ENCODE data around the gene HSD17B14. TPM values are rescaled to one million over a fixed set of nuclear protein-coding genes. Genes with fewer than 3 reads are reported as not detected.

Gene HSD17B14
- total and polyA plus RNA-seq, 2 of the 13 experiments (the other 11 are each of a cell fraction or from before 2014, with no cell fraction given) = 0.58 to 1.2 TPM

DNA sequence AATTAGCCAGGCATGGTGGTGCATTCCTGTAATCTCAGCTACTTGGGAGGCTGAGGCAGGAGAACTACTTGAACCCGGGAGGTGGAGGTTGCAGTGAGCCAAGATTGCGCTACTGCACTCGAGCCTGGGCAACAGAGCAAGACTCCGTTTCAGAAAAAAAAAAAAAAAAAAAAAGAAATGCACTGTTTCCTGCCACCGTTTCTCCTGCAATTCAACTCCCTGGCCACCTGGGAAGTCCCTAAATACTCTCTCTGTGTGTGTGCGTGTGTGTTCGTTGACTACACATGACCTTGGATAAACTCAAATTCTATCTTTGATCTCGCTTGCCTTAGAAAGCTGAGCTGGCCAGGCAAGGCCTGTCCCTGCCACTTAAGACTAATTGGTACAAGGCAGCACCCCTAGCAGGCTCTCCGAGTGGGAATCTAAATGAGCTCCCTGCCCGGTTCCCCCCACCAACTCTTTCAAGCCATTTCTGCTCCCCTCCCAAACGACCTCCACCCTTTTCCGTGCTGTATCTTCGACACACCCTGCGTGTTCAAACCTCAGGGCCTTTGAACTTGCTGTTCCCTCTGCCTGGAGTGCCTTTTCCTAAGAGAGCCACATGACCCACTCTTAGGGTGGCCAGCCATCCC, 20.3 kb downstream of the HSD17B14 start:
- BruUV-seq (replicated peaks) = no TSS peak
- peak; percentile 69 for ATAC-seq
- Histone ChIP-seq H2AFZ (ENCODE audit: low read length) (no peak overlapping the region), H3K27me3 (ENCODE audit: control insufficient read depth in 1 of 2, insufficient read depth in 2 of 2, low read length in 2 of 2) (no peaks in the 10 kb centered on the region), H4K20me1 (ENCODE audit: insufficient read depth, low read length) (peaks cover 3% of the 10 kb centered on the region; the same call in 1 of the 2 replicates), H3K4me2 (ENCODE audit: low read depth, low read length) (peak overlapping the region; percentile 70), H3K4me3 (replicated peaks in 1 of 3; ENCODE audit: insufficient read depth in 1 of 3, low read depth in 2 of 3, low read length in 3 of 3) (peak overlapping the region in 1 of 3 experiments; percentile 23; a peak in 1 of 6 replicates), H3K79me2 (ENCODE audit: insufficient read depth, low read length) (no peaks in the 10 kb centered on the region), H3K9me3 (ENCODE audit: low read length) (no peaks in the 10 kb centered on the region), H3K36me3 (replicated peaks in 1 of 2; ENCODE audit: control insufficient read depth in 1 of 2, insufficient read depth in 2 of 2, low read length in 2 of 2) (no peaks in the 10 kb centered on the region), H3K4me1 (ENCODE audit: insufficient read depth, low read length) (peaks cover 70% of the 10 kb centered on the region), H3K9ac (ENCODE audit: insufficient read depth, low read depth, low read length) (peak overlapping the region; percentile 28; the same call in 1 of the 2 replicates), H3K27ac (ENCODE audit: extremely low read length, insufficient read depth, low read length) (peak overlapping the region; percentile 54)
- POLR2A ChIA-PET = interaction anchor here (0.7 to 1.7 kb wide), 2 partner anchors 9 to 116 kb away, joined by 3 to 27 read pairs; no protein-coding TSS in a partner anchor
- in situ Hi-C loops (cut with HindIII; ENCODE audit: extremely low pct_ligation_motif_present, low pct_unique_long_range_greater_than_20kb) (no loop called here), intact Hi-C loops (cut with micrococcal nuclease; ENCODE audit: unreplicated experiment) (no loop called here)
- CTCF ChIA-PET (ENCODE audit: low intra/inter-chr PET ratio, low total read pairs) = no interaction called here
- peak; percentile 86 for DNase-seq (ENCODE audit: low spot score)
- under 1% methylated on average over 14 of the region's 14 CpGs for WGBS (ENCODE audit: low lambda C conversion rate)
- FAIRE-seq = peak; percentile 79
- TF ChIP-seq RFXAP (CRISPR knock-in tag; IDR thresholded peaks at IDR 0.05; ENCODE audit: borderline replicate concordance) (no peak), ZNF382 (CRISPR knock-in tag; IDR thresholded peaks at IDR 0.05; ENCODE audit: borderline replicate concordance) (no peak), ZFAT (CRISPR knock-in tag; conservative IDR thresholded peaks at IDR 0.05) (no peak), FOXA3 (CRISPR knock-in tag; IDR thresholded peaks at IDR 0.05) (0 out of 2 replicates have a peak, but pooled peaks have one; percentile 10), FOXP1 (IDR thresholded peaks at IDR 0.05) (no peak; the same call in 1 of the 2 replicates), FOXP1 (CRISPR knock-in tag; IDR thresholded peaks at IDR 0.05) (0 out of 2 replicates have a peak, but pooled peaks have one; percentile 21), HDAC1 (CRISPR knock-in tag; IDR thresholded peaks at IDR 0.05) (0 out of 2 replicates have a peak, but pooled peaks have one; percentile 23), ZNF253 (CRISPR knock-in tag; IDR thresholded peaks at IDR 0.05; ENCODE audit: borderline replicate concordance) (no peak), SOX5 (CRISPR knock-in tag; IDR thresholded peaks at IDR 0.05; ENCODE audit: borderline replicate concordance) (peak; percentile 26; the same call in 1 of the 2 replicates), KLF11 (CRISPR knock-in tag; IDR thresholded peaks at IDR 0.05) (no peak), PAF1 (CRISPR knock-in tag; IDR thresholded peaks at IDR 0.05) (no peak), RXRA (CRISPR knock-in tag; IDR thresholded peaks at IDR 0.05) (peak; percentile 90), ZNF121 (CRISPR knock-in tag; IDR thresholded peaks at IDR 0.05) (peak; percentile 98), ZMYM3 (CRISPR knock-in tag; IDR thresholded peaks at IDR 0.05) (peak; percentile 85), ZMYM2 (CRISPR knock-in tag; IDR thresholded peaks at IDR 0.05) (peak; percentile 71), KDM1A (CRISPR knock-in tag; IDR thresholded peaks at IDR 0.05) (peak; percentile 56; the same call in 1 of the 2 replicates), NFKBIZ (CRISPR knock-in tag; IDR thresholded peaks at IDR 0.05) (no peak), ZNF792 (CRISPR knock-in tag; IDR thresholded peaks at IDR 0.05) (0 out of 2 replicates have a peak, but pooled peaks have one; percentile 39), NR2F6 (IDR thresholded peaks at IDR 0.05) (no peak), NR2F6 (CRISPR knock-in tag; IDR thresholded peaks at IDR 0.05) (peak; percentile 56; the same call in 1 of the 2 replicates)
- TF ChIP-seq, protein P1, sequence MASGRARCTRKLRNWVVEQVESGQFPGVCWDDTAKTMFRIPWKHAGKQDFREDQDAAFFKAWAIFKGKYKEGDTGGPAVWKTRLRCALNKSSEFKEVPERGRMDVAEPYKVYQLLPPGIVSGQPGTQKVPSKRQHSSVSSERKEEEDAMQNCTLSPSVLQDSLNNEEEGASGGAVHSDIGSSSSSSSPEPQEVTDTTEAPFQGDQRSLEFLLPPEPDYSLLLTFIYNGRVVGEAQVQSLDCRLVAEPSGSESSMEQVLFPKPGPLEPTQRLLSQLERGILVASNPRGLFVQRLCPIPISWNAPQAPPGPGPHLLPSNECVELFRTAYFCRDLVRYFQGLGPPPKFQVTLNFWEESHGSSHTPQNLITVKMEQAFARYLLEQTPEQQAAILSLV (CRISPR knock-in tag; IDR thresholded peaks at IDR 0.05; ENCODE audit: borderline replicate concordance) = no peak
- TF ChIP-seq, protein P2, sequence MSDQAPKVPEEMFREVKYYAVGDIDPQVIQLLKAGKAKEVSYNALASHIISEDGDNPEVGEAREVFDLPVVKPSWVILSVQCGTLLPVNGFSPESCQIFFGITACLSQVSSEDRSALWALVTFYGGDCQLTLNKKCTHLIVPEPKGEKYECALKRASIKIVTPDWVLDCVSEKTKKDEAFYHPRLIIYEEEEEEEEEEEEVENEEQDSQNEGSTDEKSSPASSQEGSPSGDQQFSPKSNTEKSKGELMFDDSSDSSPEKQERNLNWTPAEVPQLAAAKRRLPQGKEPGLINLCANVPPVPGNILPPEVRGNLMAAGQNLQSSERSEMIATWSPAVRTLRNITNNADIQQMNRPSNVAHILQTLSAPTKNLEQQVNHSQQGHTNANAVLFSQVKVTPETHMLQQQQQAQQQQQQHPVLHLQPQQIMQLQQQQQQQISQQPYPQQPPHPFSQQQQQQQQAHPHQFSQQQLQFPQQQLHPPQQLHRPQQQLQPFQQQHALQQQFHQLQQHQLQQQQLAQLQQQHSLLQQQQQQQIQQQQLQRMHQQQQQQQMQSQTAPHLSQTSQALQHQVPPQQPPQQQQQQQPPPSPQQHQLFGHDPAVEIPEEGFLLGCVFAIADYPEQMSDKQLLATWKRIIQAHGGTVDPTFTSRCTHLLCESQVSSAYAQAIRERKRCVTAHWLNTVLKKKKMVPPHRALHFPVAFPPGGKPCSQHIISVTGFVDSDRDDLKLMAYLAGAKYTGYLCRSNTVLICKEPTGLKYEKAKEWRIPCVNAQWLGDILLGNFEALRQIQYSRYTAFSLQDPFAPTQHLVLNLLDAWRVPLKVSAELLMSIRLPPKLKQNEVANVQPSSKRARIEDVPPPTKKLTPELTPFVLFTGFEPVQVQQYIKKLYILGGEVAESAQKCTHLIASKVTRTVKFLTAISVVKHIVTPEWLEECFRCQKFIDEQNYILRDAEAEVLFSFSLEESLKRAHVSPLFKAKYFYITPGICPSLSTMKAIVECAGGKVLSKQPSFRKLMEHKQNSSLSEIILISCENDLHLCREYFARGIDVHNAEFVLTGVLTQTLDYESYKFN (CRISPR knock-in tag; conservative IDR thresholded peaks at IDR 0.05) = peak; percentile 51; the same call in 1 of the 2 replicates

Data from HepG2 (cell line).